K562 (cell line): Measurements from ENCODE around the gene GOLGA6L2.
"Not testable (repeated sequence)": the region's sequence is repeated elsewhere in the genome, so short reads cannot be mapped to it uniquely, and the experiment has no call there.

Experiments
- EP300 ChIP-seq: IDR thresholded peaks from 2 replicates; pipeline ENCODE4 v1.6.1; 2012; ENCODE audit warnings: low read length, improper control_type of control experiment
- FOXP1 ChIP-seq: sonication (generic); formaldehyde crosslinking; IDR thresholded peaks from 2 replicates; pipeline ENCODE4 v1.8.0; 2022; ENCODE audit warnings: mild to moderate bottlenecking, missing genetic modification reagents
- HDAC6 ChIP-seq: IDR thresholded peaks from 2 replicates; pipeline ENCODE4 v1.6.1; 2012; ENCODE audit warnings: low read depth, mild to moderate bottlenecking, control low read depth, inconsistent platforms, low read length, moderate library complexity
- KLF16 ChIP-seq: IDR thresholded peaks from 2 replicates; pipeline ENCODE4 v1.6.1; 2016; ENCODE audit warnings: antibody characterized with exemption
- NFYB ChIP-seq: IDR thresholded peaks from 2 replicates; pipeline ENCODE4 v1.6.1; 2011; ENCODE audit warnings: mild to moderate bottlenecking, moderate library complexity; ENCODE audit not compliant: insufficient read length; ENCODE audit errors: extremely low read depth
- POLR2AphosphoS2 ChIP-seq: IDR thresholded peaks from 2 replicates; pipeline ENCODE4 v1.6.1; 2012; ENCODE audit warnings: low read length, improper control_type of control experiment
- SRF ChIP-seq, 2 experiments: fragments of 250-450, 450-650 bp in 1 of 2; sonication (Bioruptor Pico) in 1 of 2; sonication (generic) in 1 of 2; formaldehyde crosslinking; IDR thresholded peaks; 2 replicates each; pipeline versions ENCODE4 v1.5.0 to v1.5.1; 2020 to 2022; ENCODE audit warnings: mild to moderate bottlenecking in 1 of 2, missing genetic modification reagents in 1 of 2
- TF ChIP-seq, protein P1 (sequence below), 3 experiments: IDR thresholded peaks in 2 of 3; conservative IDR thresholded peaks in 1 of 3; 2 replicates each; pipeline ENCODE4 v1.5.1; 2011 to 2012; ENCODE audit warnings: low read length in 3 of 3, mild to moderate bottlenecking in 3 of 3, control low read depth in 2 of 3, improper control_type of control experiment in 1 of 3, inconsistent platforms in 1 of 3, low read depth in 1 of 3, mixed read lengths in 1 of 3, moderate library complexity in 1 of 3; ENCODE audit not compliant: insufficient read depth in 2 of 3
- TF ChIP-seq, protein P2 (sequence below), 2 experiments: fragments of 450-650 bp in 1 of 2; IDR thresholded peaks; 2 replicates each; pipeline ENCODE4 v1.6.1; 2011 to 2017; ENCODE audit warnings: low read depth in 2 of 2, antibody characterized with exemption in 1 of 2, borderline replicate concordance in 1 of 2, low read length in 1 of 2, mild to moderate bottlenecking in 1 of 2, mixed read lengths in 1 of 2; ENCODE audit not compliant: control insufficient read depth in 1 of 2
- TF ChIP-seq, protein P3 (sequence below): sonication (generic); formaldehyde crosslinking; IDR thresholded peaks from 2 replicates; pipeline ENCODE4 v1.8.0; 2022; ENCODE audit warnings: mild to moderate bottlenecking, missing genetic modification reagents
- TF ChIP-seq, protein P4 (sequence below): fragments of 200-800 bp; sonication (Bioruptor generic); IDR thresholded peaks from 2 replicates; pipeline ENCODE4 v1.6.1; 2016; ENCODE audit warnings: missing genetic modification characterization, missing compliant biosample characterization

DNA sequence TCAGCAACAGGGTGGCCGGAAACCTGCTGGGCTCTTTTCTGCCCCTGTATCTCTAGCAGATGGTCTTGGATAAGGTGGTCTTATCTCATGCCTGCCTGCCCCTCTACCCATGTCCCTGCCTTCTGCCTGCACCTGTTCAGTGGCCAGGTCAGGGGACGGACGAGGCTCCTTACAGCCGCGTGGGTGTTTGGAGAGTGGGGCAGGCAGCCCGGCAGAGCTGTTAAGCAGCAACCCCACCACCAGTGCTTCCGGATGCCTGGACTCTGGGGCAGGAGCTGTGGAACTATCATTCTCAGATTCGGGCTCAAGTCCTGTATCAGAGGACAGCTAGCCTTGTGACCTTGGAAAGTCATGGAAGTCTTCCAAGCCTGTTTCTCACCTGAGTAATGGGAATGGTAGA, 21.7 kb downstream of the GOLGA6L2 start:
- TF ChIP-seq, protein P1, sequence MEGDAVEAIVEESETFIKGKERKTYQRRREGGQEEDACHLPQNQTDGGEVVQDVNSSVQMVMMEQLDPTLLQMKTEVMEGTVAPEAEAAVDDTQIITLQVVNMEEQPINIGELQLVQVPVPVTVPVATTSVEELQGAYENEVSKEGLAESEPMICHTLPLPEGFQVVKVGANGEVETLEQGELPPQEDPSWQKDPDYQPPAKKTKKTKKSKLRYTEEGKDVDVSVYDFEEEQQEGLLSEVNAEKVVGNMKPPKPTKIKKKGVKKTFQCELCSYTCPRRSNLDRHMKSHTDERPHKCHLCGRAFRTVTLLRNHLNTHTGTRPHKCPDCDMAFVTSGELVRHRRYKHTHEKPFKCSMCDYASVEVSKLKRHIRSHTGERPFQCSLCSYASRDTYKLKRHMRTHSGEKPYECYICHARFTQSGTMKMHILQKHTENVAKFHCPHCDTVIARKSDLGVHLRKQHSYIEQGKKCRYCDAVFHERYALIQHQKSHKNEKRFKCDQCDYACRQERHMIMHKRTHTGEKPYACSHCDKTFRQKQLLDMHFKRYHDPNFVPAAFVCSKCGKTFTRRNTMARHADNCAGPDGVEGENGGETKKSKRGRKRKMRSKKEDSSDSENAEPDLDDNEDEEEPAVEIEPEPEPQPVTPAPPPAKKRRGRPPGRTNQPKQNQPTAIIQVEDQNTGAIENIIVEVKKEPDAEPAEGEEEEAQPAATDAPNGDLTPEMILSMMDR (IDR thresholded peaks at IDR 0.05 in 2 of 3, conservative IDR thresholded peaks at IDR 0.05 in 1 of 3; ENCODE audit: insufficient read depth in 2 of 3, low read depth in 1 of 3, low read length in 3 of 3) = not testable (repeated sequence)
- TF ChIP-seq POLR2AphosphoS2; HDAC6; NFYB; KLF16; SRF (CRISPR knock-in tag; IDR thresholded peaks at IDR 0.05); EP300; FOXP1 (CRISPR knock-in tag): not testable (repeated sequence)
- TF ChIP-seq, protein P2, sequence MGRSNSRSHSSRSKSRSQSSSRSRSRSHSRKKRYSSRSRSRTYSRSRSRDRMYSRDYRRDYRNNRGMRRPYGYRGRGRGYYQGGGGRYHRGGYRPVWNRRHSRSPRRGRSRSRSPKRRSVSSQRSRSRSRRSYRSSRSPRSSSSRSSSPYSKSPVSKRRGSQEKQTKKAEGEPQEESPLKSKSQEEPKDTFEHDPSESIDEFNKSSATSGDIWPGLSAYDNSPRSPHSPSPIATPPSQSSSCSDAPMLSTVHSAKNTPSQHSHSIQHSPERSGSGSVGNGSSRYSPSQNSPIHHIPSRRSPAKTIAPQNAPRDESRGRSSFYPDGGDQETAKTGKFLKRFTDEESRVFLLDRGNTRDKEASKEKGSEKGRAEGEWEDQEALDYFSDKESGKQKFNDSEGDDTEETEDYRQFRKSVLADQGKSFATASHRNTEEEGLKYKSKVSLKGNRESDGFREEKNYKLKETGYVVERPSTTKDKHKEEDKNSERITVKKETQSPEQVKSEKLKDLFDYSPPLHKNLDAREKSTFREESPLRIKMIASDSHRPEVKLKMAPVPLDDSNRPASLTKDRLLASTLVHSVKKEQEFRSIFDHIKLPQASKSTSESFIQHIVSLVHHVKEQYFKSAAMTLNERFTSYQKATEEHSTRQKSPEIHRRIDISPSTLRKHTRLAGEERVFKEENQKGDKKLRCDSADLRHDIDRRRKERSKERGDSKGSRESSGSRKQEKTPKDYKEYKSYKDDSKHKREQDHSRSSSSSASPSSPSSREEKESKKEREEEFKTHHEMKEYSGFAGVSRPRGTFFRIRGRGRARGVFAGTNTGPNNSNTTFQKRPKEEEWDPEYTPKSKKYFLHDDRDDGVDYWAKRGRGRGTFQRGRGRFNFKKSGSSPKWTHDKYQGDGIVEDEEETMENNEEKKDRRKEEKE (IDR thresholded peaks at IDR 0.05; ENCODE audit: borderline replicate concordance in 1 of 2, control insufficient read depth in 1 of 2, low read depth in 2 of 2, low read length in 1 of 2) = not testable (repeated sequence)
- TF ChIP-seq, protein P3, sequence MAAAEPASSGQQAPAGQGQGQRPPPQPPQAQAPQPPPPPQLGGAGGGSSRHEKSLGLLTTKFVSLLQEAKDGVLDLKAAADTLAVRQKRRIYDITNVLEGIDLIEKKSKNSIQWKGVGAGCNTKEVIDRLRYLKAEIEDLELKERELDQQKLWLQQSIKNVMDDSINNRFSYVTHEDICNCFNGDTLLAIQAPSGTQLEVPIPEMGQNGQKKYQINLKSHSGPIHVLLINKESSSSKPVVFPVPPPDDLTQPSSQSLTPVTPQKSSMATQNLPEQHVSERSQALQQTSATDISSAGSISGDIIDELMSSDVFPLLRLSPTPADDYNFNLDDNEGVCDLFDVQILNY (CRISPR knock-in tag) = not testable (repeated sequence)
- TF ChIP-seq, protein P4, sequence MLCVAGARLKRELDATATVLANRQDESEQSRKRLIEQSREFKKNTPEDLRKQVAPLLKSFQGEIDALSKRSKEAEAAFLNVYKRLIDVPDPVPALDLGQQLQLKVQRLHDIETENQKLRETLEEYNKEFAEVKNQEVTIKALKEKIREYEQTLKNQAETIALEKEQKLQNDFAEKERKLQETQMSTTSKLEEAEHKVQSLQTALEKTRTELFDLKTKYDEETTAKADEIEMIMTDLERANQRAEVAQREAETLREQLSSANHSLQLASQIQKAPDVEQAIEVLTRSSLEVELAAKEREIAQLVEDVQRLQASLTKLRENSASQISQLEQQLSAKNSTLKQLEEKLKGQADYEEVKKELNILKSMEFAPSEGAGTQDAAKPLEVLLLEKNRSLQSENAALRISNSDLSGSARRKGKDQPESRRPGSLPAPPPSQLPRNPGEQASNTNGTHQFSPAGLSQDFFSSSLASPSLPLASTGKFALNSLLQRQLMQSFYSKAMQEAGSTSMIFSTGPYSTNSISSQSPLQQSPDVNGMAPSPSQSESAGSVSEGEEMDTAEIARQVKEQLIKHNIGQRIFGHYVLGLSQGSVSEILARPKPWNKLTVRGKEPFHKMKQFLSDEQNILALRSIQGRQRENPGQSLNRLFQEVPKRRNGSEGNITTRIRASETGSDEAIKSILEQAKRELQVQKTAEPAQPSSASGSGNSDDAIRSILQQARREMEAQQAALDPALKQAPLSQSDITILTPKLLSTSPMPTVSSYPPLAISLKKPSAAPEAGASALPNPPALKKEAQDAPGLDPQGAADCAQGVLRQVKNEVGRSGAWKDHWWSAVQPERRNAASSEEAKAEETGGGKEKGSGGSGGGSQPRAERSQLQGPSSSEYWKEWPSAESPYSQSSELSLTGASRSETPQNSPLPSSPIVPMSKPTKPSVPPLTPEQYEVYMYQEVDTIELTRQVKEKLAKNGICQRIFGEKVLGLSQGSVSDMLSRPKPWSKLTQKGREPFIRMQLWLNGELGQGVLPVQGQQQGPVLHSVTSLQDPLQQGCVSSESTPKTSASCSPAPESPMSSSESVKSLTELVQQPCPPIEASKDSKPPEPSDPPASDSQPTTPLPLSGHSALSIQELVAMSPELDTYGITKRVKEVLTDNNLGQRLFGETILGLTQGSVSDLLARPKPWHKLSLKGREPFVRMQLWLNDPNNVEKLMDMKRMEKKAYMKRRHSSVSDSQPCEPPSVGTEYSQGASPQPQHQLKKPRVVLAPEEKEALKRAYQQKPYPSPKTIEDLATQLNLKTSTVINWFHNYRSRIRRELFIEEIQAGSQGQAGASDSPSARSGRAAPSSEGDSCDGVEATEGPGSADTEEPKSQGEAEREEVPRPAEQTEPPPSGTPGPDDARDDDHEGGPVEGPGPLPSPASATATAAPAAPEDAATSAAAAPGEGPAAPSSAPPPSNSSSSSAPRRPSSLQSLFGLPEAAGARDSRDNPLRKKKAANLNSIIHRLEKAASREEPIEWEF (CRISPR knock-in tag) = not testable (repeated sequence)
